Vagina (tissue), 2 donors: Measurements from ENCODE around the gene EPG5.

Experiments used
- POLR2A ChIP-seq, 2 donors: fragments of 450-650 bp; IDR thresholded peaks; one replicate each; pipeline ENCODE4 v1.6.1; 2017; ENCODE audit warnings: antibody characterized with exemption in 2 of 2, mild to moderate bottlenecking in 2 of 2, moderate library complexity in 2 of 2
- POLR2AphosphoS5 ChIP-seq, 2 donors: sonication (generic); formaldehyde crosslinking; IDR thresholded peaks; one replicate each; pipeline ENCODE4 v1.9.0; 2017; ENCODE audit warnings: antibody characterized with exemption in 2 of 2, mild to moderate bottlenecking in 2 of 2, low read depth in 1 of 2; ENCODE audit not compliant: insufficient read depth in 1 of 2
- TF ChIP-seq, protein P1 (sequence below), 3 experiments: fragments of 450-650 bp in 2 of 3; fragments of 200-600 bp in 1 of 3; sonication (generic) in 1 of 3; IDR thresholded peaks; one replicate each; pipeline ENCODE4 v1.5.1; 2017 to 2019; ENCODE audit warnings: antibody characterized with exemption in 3 of 3, mild to moderate bottlenecking in 2 of 3, moderate library complexity in 2 of 3

DNA sequence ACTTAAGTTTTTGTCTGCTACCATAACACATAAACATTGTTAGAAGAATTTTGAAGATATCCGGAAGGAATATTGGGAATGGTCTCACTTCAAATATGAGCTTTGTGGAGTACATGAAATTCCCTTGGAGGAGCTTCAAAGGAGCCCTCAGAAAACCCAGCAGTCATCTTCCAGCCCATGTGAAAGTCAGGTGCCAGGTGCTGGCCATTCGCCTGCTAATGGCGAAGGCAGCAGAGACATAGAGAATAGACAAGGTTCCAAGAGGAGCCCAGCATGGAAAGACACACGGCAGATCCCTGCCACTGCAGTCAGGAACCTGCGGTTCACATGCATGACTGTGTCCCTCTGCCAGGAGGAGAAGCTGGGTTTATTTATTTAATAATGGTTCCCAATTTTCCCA lies 40.0 kb upstream of the EPG5 start:
- TF ChIP-seq, protein P1, sequence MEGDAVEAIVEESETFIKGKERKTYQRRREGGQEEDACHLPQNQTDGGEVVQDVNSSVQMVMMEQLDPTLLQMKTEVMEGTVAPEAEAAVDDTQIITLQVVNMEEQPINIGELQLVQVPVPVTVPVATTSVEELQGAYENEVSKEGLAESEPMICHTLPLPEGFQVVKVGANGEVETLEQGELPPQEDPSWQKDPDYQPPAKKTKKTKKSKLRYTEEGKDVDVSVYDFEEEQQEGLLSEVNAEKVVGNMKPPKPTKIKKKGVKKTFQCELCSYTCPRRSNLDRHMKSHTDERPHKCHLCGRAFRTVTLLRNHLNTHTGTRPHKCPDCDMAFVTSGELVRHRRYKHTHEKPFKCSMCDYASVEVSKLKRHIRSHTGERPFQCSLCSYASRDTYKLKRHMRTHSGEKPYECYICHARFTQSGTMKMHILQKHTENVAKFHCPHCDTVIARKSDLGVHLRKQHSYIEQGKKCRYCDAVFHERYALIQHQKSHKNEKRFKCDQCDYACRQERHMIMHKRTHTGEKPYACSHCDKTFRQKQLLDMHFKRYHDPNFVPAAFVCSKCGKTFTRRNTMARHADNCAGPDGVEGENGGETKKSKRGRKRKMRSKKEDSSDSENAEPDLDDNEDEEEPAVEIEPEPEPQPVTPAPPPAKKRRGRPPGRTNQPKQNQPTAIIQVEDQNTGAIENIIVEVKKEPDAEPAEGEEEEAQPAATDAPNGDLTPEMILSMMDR (IDR thresholded peaks at IDR 0.05) = no peak
- TF ChIP-seq POLR2AphosphoS5 (IDR thresholded peaks at IDR 0.05; ENCODE audit: insufficient read depth in 1 of 2, low read depth in 1 of 2) = no peak
- TF ChIP-seq POLR2A (IDR thresholded peaks at IDR 0.05) = no peak
